AG09309 (cell line): ENCODE data around the gene UBE2A.

Source experiments
- DNase-seq: peaks from one replicate; pipeline ENCODE4 v3.0.0-alpha.2; 2010; ENCODE audit warnings: low read depth
- H3K4me3 ChIP-seq: 2 replicates; pipeline ENCODE4 v1.5.1; 2011; ENCODE audit warnings: mild to moderate bottlenecking, low read depth, low read length, moderate library complexity; ENCODE audit not compliant: control insufficient read depth
- CTCF ChIP-seq: IDR thresholded peaks from 2 replicates; pipeline ENCODE4 v1.5.1; 2011; ENCODE audit warnings: mild to moderate bottlenecking, low read depth, low read length, inconsistent platforms; ENCODE audit not compliant: insufficient read depth, control insufficient read depth; ENCODE audit errors: missing control alignments

The UBE2A gene

GRCh38 chrX:119574394-119575266 lies at the start of gene UBE2A:
Gene UBE2A (plus strand): TSS chrX:119574563. CDS start chrX:119574712, 149 bp downstream.
- peak; percentile 31 for TF ChIP-seq CTCF
- peak within 1 kb of the TSS; percentile 69 for H3K4me3 ChIP-seq
- peak; percentile 67 for DNase-seq

GRCh38 chrX:119529345-119530276 lies 44.8 kb upstream of the UBE2A start:
- no peak for DNase-seq
- TF ChIP-seq CTCF = no peak
- H3K4me3 ChIP-seq = no peak overlapping the region

GRCh38 chrX:119537487-119537886 lies 36.9 kb upstream of the UBE2A start:
- DNase-seq = no peak
- no peak overlapping the region for H3K4me3 ChIP-seq
- no peak for TF ChIP-seq CTCF

GRCh38 chrX:119539872-119540271 lies 34.5 kb upstream of the UBE2A start:
- no peak for DNase-seq
- no peak overlapping the region for H3K4me3 ChIP-seq
- TF ChIP-seq CTCF = no peak

- no peak overlapping the region for H3K4me3 ChIP-seq
- no peak for TF ChIP-seq CTCF
- DNase-seq = peak; percentile 21
Measured at GRCh38 chrX:119541188-119541587, 33.2 kb upstream of the UBE2A start.

- TF ChIP-seq CTCF = no peak
- H3K4me3 ChIP-seq = no peak overlapping the region
- no peak for DNase-seq
Measured at GRCh38 chrX:119549327-119550016, 24.9 kb upstream of the UBE2A start.
